KMS-11 (cell line): Measurements from ENCODE around the gene ZSWIM4.

ENCODE experiments used
- H2AFZ ChIP-seq: fragments of 200-600 bp; sonication (generic); 2 replicates; pipeline ENCODE4 v1.6.1; 2016; ENCODE audit warnings: antibody characterized with exemption, mixed run types, low read depth
- H3K27ac ChIP-seq: fragments of 200-600 bp; sonication (generic); 2 replicates; pipeline ENCODE4 v1.6.1; 2016; ENCODE audit warnings: mild to moderate bottlenecking, mixed run types
- H3K27me3 ChIP-seq: fragments of 200-600 bp; sonication (generic); 2 replicates; pipeline ENCODE4 v1.6.1; 2017; ENCODE audit warnings: mild to moderate bottlenecking, low read depth, mixed run types, moderate library complexity; ENCODE audit not compliant: insufficient read depth
- H3K36me3 ChIP-seq: fragments of 200-600 bp; sonication (generic); 2 replicates; pipeline ENCODE4 v1.6.1; 2017; ENCODE audit warnings: mild to moderate bottlenecking, mixed run types; ENCODE audit not compliant: insufficient read depth
- H3K4me1 ChIP-seq: fragments of 200-600 bp; sonication (generic); 2 replicates; pipeline ENCODE4 v1.6.1; 2016; ENCODE audit warnings: mild to moderate bottlenecking, low read depth, mixed run types; ENCODE audit not compliant: poor library complexity, severe bottlenecking
- H3K4me2 ChIP-seq: fragments of 200-600 bp; sonication (generic); 2 replicates; pipeline ENCODE4 v1.7.0; 2016; ENCODE audit warnings: mild to moderate bottlenecking, mixed run types
- H3K4me3 ChIP-seq: fragments of 200-600 bp; sonication (generic); IDR thresholded peaks from 2 replicates; pipeline ENCODE4 v1.6.1; 2017; ENCODE audit warnings: low read depth, low read length, mixed read lengths; ENCODE audit not compliant: insufficient read depth
- H3K79me2 ChIP-seq: fragments of 200-600 bp; sonication (generic); 2 replicates; pipeline ENCODE4 v1.6.1; 2016; ENCODE audit warnings: low read depth, mixed run types; ENCODE audit not compliant: insufficient read depth
- H3K9ac ChIP-seq: fragments of 200-600 bp; sonication (generic); 2 replicates; pipeline ENCODE4 v1.6.1; 2016; ENCODE audit warnings: mild to moderate bottlenecking, mixed run types
- H4K20me1 ChIP-seq: fragments of 200-600 bp; sonication (generic); 2 replicates; pipeline ENCODE4 v1.6.1; 2016; ENCODE audit warnings: mild to moderate bottlenecking, mixed run types; ENCODE audit not compliant: insufficient read depth
- CTCF ChIP-seq: fragments of 200-600 bp; sonication (generic); conservative IDR thresholded peaks from 2 replicates; pipeline ENCODE4 v1.6.1; 2017; ENCODE audit warnings: low read depth, mild to moderate bottlenecking, antibody characterized with exemption, low read length, moderate library complexity, mixed read lengths

The ZSWIM4 gene

GRCh38 chr19:13825489-13826441, 30.5 kb downstream of the ZSWIM4 start:
- no peaks in the 10 kb centered on the region for H3K79me2 ChIP-seq
- H4K20me1 ChIP-seq: no peaks in the 10 kb centered on the region
- H3K9ac ChIP-seq: no peak overlapping the region
- no peaks in the 10 kb centered on the region for H3K36me3 ChIP-seq
- H3K4me1 ChIP-seq: no peaks in the 10 kb centered on the region
- H3K27me3 ChIP-seq: no peaks in the 10 kb centered on the region
- no peak overlapping the region for H3K4me3 ChIP-seq
- H2AFZ ChIP-seq: no peak overlapping the region
- H3K27ac ChIP-seq: no peak overlapping the region
- H3K4me2 ChIP-seq: no peak overlapping the region
- TF ChIP-seq CTCF: no peak

- H3K4me2 ChIP-seq: no peak overlapping the region
- no peak overlapping the region for H3K27ac ChIP-seq
- no peak for TF ChIP-seq CTCF
- no peaks in the 10 kb centered on the region for H3K79me2 ChIP-seq
- no peaks in the 10 kb centered on the region for H3K27me3 ChIP-seq
- no peak overlapping the region for H2AFZ ChIP-seq
- H3K4me1 ChIP-seq: no peaks in the 10 kb centered on the region
- H3K4me3 ChIP-seq: no peak overlapping the region
- H3K9ac ChIP-seq: no peak overlapping the region
- no peaks in the 10 kb centered on the region for H3K36me3 ChIP-seq
- H4K20me1 ChIP-seq: no peaks in the 10 kb centered on the region
These were observed 31.5 kb downstream of the ZSWIM4 start for GRCh38 chr19:13826652-13827235.

- Histone ChIP-seq H3K4me2 (no peak overlapping the region), H3K4me1 (no peaks in the 10 kb centered on the region), H3K79me2 (no peaks in the 10 kb centered on the region), H3K27me3 (no peaks in the 10 kb centered on the region), H3K36me3 (no peaks in the 10 kb centered on the region), H4K20me1 (no peaks in the 10 kb centered on the region), H2AFZ (no peak overlapping the region), H3K27ac (no peak overlapping the region), H3K9ac (no peak overlapping the region), H3K4me3 (no peak overlapping the region)
- TF ChIP-seq CTCF: no peak
These were observed 32.4 kb downstream of the ZSWIM4 start for GRCh38 chr19:13827656-13828055.

- no peaks in the 10 kb centered on the region for H3K27me3 ChIP-seq
- no peak for TF ChIP-seq CTCF
- H2AFZ ChIP-seq: no peak overlapping the region
- no peaks in the 10 kb centered on the region for H4K20me1 ChIP-seq
- H3K9ac ChIP-seq: no peak overlapping the region
- H3K79me2 ChIP-seq: no peaks in the 10 kb centered on the region
- no peak overlapping the region for H3K4me3 ChIP-seq
- no peaks in the 10 kb centered on the region for H3K36me3 ChIP-seq
- no peak overlapping the region for H3K27ac ChIP-seq
- no peak overlapping the region for H3K4me2 ChIP-seq
- no peaks in the 10 kb centered on the region for H3K4me1 ChIP-seq
These were observed 35.0 kb downstream of the ZSWIM4 start for GRCh38 chr19:13830114-13830740.
